Tibial artery (tissue), 4 donors: ENCODE measurements around the gene UNC79.

Source experiments
- DNase-seq, 2 donors: peaks; one replicate each; pipeline ENCODE4 v3.0.0-alpha.2; 2019
- H3K27ac ChIP-seq, 2 donors: fragments of 200-600 bp; sonication (generic) in 1 of 2; 1 replicate in 1 of 2; 2 replicates in 1 of 2; pipeline ENCODE4 v1.5.1; 2018 to 2019; ENCODE audit warnings: mild to moderate bottlenecking in 1 of 2
- H3K27me3 ChIP-seq, 2 donors: fragments of 200-600 bp; sonication (generic) in 1 of 2; one replicate each; pipeline versions ENCODE4 v1.5.1 to v1.6.0; 2016 to 2019
- H3K36me3 ChIP-seq, 3 donors: fragments of 200-600 bp; sonication (generic) in 2 of 3; one replicate each; pipeline ENCODE4 v1.5.1; 2016 to 2019; ENCODE audit warnings: mild to moderate bottlenecking in 2 of 3
- H3K4me1 ChIP-seq, 4 donors: fragments of 200-600 bp; sonication (generic) in 2 of 4; 1 replicate in 3 of 4; 2 replicates in 1 of 4; pipeline ENCODE4 v1.5.1; 2016 to 2019
- H3K4me3 ChIP-seq, 2 donors: fragments of 200-600 bp; sonication (generic) in 1 of 2; 1 replicate in 1 of 2; 2 replicates in 1 of 2; pipeline ENCODE4 v1.5.1; 2018 to 2019; ENCODE audit warnings: mild to moderate bottlenecking in 2 of 2
- H3K9me3 ChIP-seq, 3 donors: fragments of 200-600 bp; sonication (generic) in 1 of 3; one replicate each; pipeline ENCODE4 v1.5.1; 2016 to 2019
- intact Hi-C: fragments of 100-400 bp; cut with DNase I; formaldehyde crosslinking; loops from one replicate; pipeline ENCODE4 v1.15.0; 2023; ENCODE audit warnings: low total_unique reads
- TF ChIP-seq, protein P1 (sequence below), 2 experiments: fragments of 200-600 bp in 1 of 2; fragments of 450-650 bp in 1 of 2; IDR thresholded peaks; one replicate each; pipeline ENCODE4 v1.5.1; 2017 to 2019; ENCODE audit warnings: antibody characterized with exemption in 2 of 2, mild to moderate bottlenecking in 1 of 2, moderate library complexity in 1 of 2

The UNC79 gene

DNA sequence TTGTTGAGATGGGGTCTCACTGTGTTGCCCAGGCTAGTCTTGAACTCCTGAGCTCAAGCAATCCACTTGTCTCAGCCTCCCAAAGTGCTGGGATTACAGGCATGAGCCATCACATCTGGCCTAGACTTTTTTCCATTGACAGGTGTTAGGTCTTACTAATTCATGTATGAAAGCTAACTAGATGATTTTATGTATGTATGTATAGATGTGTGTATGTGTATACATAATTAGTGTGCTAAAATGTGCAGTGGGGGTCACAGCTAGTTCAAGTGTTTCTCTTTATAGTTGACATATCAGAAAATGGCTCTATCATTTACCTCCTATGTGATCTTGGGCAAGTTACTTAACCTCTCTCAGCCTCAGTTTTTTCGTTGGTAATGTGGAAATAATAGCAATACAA is 23.5 kb downstream of the UNC79 start:
- intact Hi-C loops: no loop called here
- H3K4me1 ChIP-seq: no peaks in the 10 kb centered on the region
- H3K27ac ChIP-seq: no peak overlapping the region
- H3K36me3 ChIP-seq: no peaks in the 10 kb centered on the region
- no peak for DNase-seq
- TF ChIP-seq, protein P1, sequence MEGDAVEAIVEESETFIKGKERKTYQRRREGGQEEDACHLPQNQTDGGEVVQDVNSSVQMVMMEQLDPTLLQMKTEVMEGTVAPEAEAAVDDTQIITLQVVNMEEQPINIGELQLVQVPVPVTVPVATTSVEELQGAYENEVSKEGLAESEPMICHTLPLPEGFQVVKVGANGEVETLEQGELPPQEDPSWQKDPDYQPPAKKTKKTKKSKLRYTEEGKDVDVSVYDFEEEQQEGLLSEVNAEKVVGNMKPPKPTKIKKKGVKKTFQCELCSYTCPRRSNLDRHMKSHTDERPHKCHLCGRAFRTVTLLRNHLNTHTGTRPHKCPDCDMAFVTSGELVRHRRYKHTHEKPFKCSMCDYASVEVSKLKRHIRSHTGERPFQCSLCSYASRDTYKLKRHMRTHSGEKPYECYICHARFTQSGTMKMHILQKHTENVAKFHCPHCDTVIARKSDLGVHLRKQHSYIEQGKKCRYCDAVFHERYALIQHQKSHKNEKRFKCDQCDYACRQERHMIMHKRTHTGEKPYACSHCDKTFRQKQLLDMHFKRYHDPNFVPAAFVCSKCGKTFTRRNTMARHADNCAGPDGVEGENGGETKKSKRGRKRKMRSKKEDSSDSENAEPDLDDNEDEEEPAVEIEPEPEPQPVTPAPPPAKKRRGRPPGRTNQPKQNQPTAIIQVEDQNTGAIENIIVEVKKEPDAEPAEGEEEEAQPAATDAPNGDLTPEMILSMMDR (IDR thresholded peaks at IDR 0.05): no peak
- H3K9me3 ChIP-seq: no peaks in the 10 kb centered on the region
- no peak overlapping the region for H3K4me3 ChIP-seq
- no peaks in the 10 kb centered on the region for H3K27me3 ChIP-seq

DNA sequence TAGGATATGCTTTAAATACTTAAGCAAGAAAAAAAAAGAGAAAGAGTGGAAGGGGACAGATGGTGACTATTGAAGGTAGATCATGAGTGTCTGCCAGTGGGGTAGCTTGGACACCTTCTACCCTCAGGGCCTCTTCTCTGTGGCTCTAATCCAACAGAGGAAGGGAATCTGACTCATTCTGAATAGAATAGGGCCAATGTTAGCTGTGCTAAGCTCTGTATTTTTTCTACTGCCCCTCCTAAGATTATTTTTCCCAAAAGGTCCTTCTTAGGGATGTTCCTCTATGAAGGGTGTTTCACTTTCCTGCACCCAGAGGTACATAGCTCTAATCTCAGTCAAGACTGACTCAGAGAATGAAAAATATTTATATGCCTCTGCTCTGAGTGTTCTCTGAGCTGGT is 25.6 kb downstream of the UNC79 start:
- Histone ChIP-seq H3K36me3 (no peaks in the 10 kb centered on the region), H3K4me3 (no peak overlapping the region), H3K27me3 (no peaks in the 10 kb centered on the region), H3K27ac (no peak overlapping the region), H3K4me1 (no peaks in the 10 kb centered on the region), H3K9me3 (no peaks in the 10 kb centered on the region)
- TF ChIP-seq, protein P1 (IDR thresholded peaks at IDR 0.05): no peak
- no peak for DNase-seq
- intact Hi-C loops: no loop called here

DNA sequence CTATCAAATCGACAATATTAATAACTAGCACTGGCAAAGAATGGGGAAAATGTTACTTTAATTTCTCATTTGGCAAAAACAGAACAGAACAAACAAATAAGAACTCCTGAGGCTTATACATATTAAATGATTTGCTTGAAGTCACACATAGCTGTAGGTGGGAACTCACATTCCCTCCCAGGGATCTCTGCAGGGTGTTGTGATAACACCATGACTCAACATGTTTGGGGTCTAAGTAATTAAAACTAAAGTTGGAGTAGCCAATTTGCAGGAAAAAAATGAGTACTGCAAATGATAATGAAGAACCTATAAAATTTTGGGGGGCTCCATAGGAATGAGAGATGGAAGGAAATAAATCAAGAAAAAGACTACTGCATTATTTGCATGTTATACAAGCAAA is 27.5 kb downstream of the UNC79 start:
- TF ChIP-seq, protein P1 (IDR thresholded peaks at IDR 0.05): no peak
- no peaks in the 10 kb centered on the region for H3K9me3 ChIP-seq
- H3K27me3 ChIP-seq: no peaks in the 10 kb centered on the region
- intact Hi-C loops: no loop called here
- DNase-seq: no peak
- H3K4me1 ChIP-seq: no peaks in the 10 kb centered on the region
- H3K36me3 ChIP-seq: no peaks in the 10 kb centered on the region
- no peak overlapping the region for H3K27ac ChIP-seq
- H3K4me3 ChIP-seq: no peak overlapping the region

DNA sequence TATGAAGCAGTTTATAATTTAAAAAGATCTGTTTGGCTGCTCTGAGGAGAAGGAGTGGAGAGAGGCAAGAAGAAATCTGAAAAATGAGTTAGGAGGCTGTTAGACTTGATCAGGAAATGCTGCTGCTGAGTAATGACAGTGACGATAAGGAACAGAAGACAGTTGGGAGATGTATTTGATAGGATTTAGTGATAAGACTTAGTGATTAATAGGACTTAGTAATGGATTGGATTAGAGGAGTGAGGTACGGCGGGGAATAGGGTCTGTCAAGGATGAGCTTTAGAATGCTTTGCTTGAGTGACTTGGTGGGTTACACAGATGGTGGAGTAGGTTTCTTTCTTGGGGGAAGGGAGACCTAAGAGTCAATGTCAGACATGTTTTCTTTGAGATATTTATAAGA is 31.7 kb downstream of the UNC79 start:
- TF ChIP-seq, protein P1 (IDR thresholded peaks at IDR 0.05): no peak
- H3K27ac ChIP-seq: no peak overlapping the region
- intact Hi-C loops: no loop called here

DNA sequence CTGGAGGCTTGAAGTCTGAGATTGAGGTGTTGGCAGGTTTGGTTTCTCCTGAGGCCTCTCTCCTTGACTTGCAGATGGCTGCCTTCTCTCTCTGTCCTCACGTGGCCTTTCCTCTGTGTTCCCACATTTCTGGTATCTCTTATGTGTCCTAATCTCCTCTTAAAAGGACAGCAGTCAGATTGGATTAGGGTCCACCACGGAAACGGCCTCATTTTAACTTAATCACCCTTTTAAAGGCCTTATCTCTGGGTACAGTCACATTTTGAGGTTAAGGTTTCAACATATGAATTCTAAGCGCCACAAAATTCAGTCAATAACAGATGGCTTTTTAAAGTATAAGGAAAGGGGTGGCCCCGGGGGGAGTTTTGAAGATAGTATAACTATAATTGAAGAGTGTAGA is 33.5 kb downstream of the UNC79 start:
- H3K4me3 ChIP-seq: no peak overlapping the region
- no peaks in the 10 kb centered on the region for H3K9me3 ChIP-seq
- intact Hi-C loops: no loop called here
- H3K27ac ChIP-seq: no peak overlapping the region
- no peak for DNase-seq
- TF ChIP-seq, protein P1 (IDR thresholded peaks at IDR 0.05): no peak
- no peaks in the 10 kb centered on the region for H3K27me3 ChIP-seq
- H3K36me3 ChIP-seq: no peaks in the 10 kb centered on the region
- no peaks in the 10 kb centered on the region for H3K4me1 ChIP-seq

More for the DNA sequence above, 31.7 kb downstream of the UNC79 start:
- Histone ChIP-seq H3K9me3 (no peaks in the 10 kb centered on the region), H3K36me3 (no peaks in the 10 kb centered on the region), H3K27me3 (no peaks in the 10 kb centered on the region), H3K4me1 (no peaks in the 10 kb centered on the region), H3K4me3 (no peak overlapping the region)
- DNase-seq: no peak

DNA sequence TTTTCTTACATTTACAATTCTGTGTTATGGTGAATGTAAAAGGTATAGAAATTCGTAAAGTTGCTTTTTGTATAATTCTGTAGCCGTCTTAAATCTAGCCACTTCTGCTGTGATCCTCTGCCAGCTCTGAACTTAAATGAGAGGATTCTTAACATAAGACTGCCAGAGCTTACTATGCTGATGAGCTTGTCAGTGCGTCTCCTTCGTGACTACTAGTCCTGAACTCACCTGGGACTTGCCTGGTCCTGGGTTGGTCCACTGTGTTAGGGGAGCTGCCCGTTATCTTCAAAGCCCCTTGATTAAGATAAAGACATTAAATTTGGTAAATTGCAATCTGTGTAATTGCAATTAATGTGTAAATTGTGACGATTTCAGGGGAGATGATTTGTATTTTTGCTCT is 44.7 kb downstream of the UNC79 start:
- TF ChIP-seq, protein P1 (IDR thresholded peaks at IDR 0.05): no peak
- H3K4me3 ChIP-seq: no peak overlapping the region

More for the DNA sequence above, 44.7 kb downstream of the UNC79 start:
- no peak overlapping the region for H3K27ac ChIP-seq
- H3K4me1 ChIP-seq: no peaks in the 10 kb centered on the region
- H3K9me3 ChIP-seq: no peaks in the 10 kb centered on the region
- intact Hi-C loops: no loop called here
- no peaks in the 10 kb centered on the region for H3K27me3 ChIP-seq
- no peaks in the 10 kb centered on the region for H3K36me3 ChIP-seq
- no peak for DNase-seq
